Effector memory CD4-positive, alpha-beta T cell (primary cell): ENCODE measurements around the gene VSNL1.
"Not testable (repeated sequence)": the region's sequence is repeated elsewhere in the genome, so short reads cannot be mapped to it uniquely, and the experiment has no call there.

ENCODE experiments used
- DNase-seq, 3 donors: peaks; one replicate each; pipeline ENCODE4 v3.0.0-alpha.2; 2020
- H3K27ac ChIP-seq: 2 replicates; pipeline ENCODE4 v1.7.0; 2013; ENCODE audit warnings: mild to moderate bottlenecking, low read length, moderate library complexity; ENCODE audit not compliant: insufficient read depth, poor library complexity, severe bottlenecking
- H3K27me3 ChIP-seq: replicated peaks from 2 replicates; pipeline ENCODE4 v1.7.0; 2013; ENCODE audit warnings: mild to moderate bottlenecking, low read length; ENCODE audit not compliant: insufficient read depth, control insufficient read depth, poor library complexity, severe bottlenecking
- H3K36me3 ChIP-seq: 2 replicates; pipeline ENCODE4 v1.7.0; 2013; ENCODE audit warnings: mild to moderate bottlenecking, low read length, moderate library complexity; ENCODE audit not compliant: control insufficient read depth, insufficient read depth
- H3K4me1 ChIP-seq: 2 replicates; pipeline ENCODE4 v1.7.0; 2013; ENCODE audit warnings: low read length, mild to moderate bottlenecking; ENCODE audit not compliant: control insufficient read depth, insufficient read depth, poor library complexity, severe bottlenecking
- H3K4me3 ChIP-seq: 2 replicates; pipeline ENCODE4 v1.7.0; 2013; ENCODE audit warnings: low read length, low read depth, mild to moderate bottlenecking; ENCODE audit not compliant: insufficient read depth, poor library complexity, severe bottlenecking
- H3K9me3 ChIP-seq: 2 replicates; pipeline ENCODE4 v1.7.0; 2013; ENCODE audit warnings: mild to moderate bottlenecking, low read length, moderate library complexity; ENCODE audit not compliant: control insufficient read depth

Gene VSNL1

DNA sequence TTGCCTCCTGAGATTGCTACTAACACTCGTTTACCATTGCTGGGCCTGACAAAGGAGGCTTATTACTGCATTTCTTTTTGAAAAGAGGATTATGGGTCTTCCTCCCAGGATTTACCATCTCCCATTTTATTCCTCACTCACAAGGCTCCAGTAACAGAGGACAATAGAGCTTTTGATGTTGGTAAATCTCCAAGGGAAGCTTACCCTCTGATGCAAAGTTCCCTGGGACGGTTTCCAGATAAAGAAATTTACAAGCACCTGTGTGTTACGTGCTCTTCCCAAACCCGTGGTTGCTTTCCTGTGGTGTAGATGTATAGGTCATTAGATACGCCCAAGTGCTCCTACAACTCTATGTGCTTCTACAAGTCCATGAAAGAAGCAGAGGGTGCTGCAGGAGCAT lies 17.1 kb downstream of the VSNL1 start:
- H3K9me3 ChIP-seq: no peaks in the 10 kb centered on the region
- H3K27me3 ChIP-seq: no peaks in the 10 kb centered on the region
- no peak overlapping the region for H3K27ac ChIP-seq
- H3K36me3 ChIP-seq: no peaks in the 10 kb centered on the region
- no peak overlapping the region for H3K4me3 ChIP-seq
- no peak for DNase-seq
- no peaks in the 10 kb centered on the region for H3K4me1 ChIP-seq

GRCh38 chr2:17558053-17558452 lies 17.6 kb downstream of the VSNL1 start:
- Histone ChIP-seq H3K36me3 (no peaks in the 10 kb centered on the region), H3K27me3 (no peaks in the 10 kb centered on the region), H3K27ac (no peak overlapping the region), H3K4me1 (no peaks in the 10 kb centered on the region), H3K9me3 (no peaks in the 10 kb centered on the region), H3K4me3 (no peak overlapping the region)
- DNase-seq: no peak

GRCh38 chr2:17558878-17559277 lies 18.4 kb downstream of the VSNL1 start:
- DNase-seq: no peak
- no peaks in the 10 kb centered on the region for H3K36me3 ChIP-seq
- no peak overlapping the region for H3K27ac ChIP-seq
- no peaks in the 10 kb centered on the region for H3K4me1 ChIP-seq
- H3K9me3 ChIP-seq: no peaks in the 10 kb centered on the region
- no peak overlapping the region for H3K4me3 ChIP-seq
- no peaks in the 10 kb centered on the region for H3K27me3 ChIP-seq

- not testable (repeated sequence) for H3K9me3 ChIP-seq, H3K36me3 ChIP-seq, H3K27ac ChIP-seq, H3K4me1 ChIP-seq, H3K4me3 ChIP-seq, DNase-seq, H3K27me3 ChIP-seq
These were observed 25.2 kb downstream of the VSNL1 start for GRCh38 chr2:17565726-17566125.

GRCh38 chr2:17571681-17572080 lies 31.2 kb downstream of the VSNL1 start:
- H3K4me1 ChIP-seq: no peaks in the 10 kb centered on the region
- H3K27ac ChIP-seq: no peak overlapping the region
- no peaks in the 10 kb centered on the region for H3K36me3 ChIP-seq
- H3K4me3 ChIP-seq: no peak overlapping the region
- no peaks in the 10 kb centered on the region for H3K27me3 ChIP-seq
- no peak for DNase-seq
- no peaks in the 10 kb centered on the region for H3K9me3 ChIP-seq

- DNase-seq: no peak
- H3K27me3 ChIP-seq: no peaks in the 10 kb centered on the region
- H3K4me3 ChIP-seq: no peak overlapping the region
- H3K27ac ChIP-seq: no peak overlapping the region
- no peaks in the 10 kb centered on the region for H3K4me1 ChIP-seq
- H3K9me3 ChIP-seq: no peaks in the 10 kb centered on the region
- no peaks in the 10 kb centered on the region for H3K36me3 ChIP-seq
These were observed 32.7 kb downstream of the VSNL1 start for GRCh38 chr2:17573085-17573803.

- no peaks in the 10 kb centered on the region for H3K27me3 ChIP-seq
- H3K36me3 ChIP-seq: no peaks in the 10 kb centered on the region
- H3K9me3 ChIP-seq: no peaks in the 10 kb centered on the region
- H3K4me3 ChIP-seq: no peak overlapping the region
- no peaks in the 10 kb centered on the region for H3K4me1 ChIP-seq
- no peak overlapping the region for H3K27ac ChIP-seq
- no peak for DNase-seq
These were observed 33.3 kb downstream of the VSNL1 start for GRCh38 chr2:17573804-17574175.

DNA sequence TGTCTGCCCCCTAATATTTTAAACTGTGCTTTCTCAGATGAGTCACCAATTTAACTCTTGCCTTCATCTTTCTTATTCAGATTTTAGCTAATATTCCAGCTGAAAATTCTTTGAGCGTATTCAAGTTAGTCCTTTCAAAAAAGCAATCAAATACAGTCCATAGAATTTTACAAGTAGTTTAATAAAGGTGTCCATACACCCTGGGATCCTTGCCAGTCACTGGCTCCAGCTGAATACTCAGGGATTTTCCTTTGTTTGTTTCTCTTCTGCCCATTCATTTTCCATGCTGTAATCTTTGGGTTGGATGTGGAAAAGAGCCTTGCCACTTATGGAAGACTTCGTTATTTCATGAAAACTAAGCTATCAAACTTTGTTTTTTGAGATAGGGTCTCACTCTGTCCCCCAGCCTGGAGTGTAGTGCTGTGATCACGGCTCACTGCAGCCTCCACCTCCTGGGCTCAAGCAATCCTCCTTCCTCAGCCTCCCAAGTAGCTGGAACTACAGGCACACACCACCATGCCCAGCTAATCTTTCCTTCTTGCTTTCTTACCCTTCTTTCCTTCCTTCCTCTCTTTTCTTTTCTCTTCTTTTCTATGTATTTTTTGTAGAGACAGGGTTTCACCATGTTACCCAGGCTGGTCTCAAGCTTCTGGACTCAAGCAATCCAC lies 34.0 kb downstream of the VSNL1 start:
- no peaks in the 10 kb centered on the region for H3K4me1 ChIP-seq
- H3K27me3 ChIP-seq: no peaks in the 10 kb centered on the region
- H3K9me3 ChIP-seq: no peaks in the 10 kb centered on the region
- DNase-seq: no peak
- no peak overlapping the region for H3K4me3 ChIP-seq
- H3K36me3 ChIP-seq: no peaks in the 10 kb centered on the region
- H3K27ac ChIP-seq: no peak overlapping the region

- H3K4me1 ChIP-seq: no peaks in the 10 kb centered on the region
- H3K36me3 ChIP-seq: no peaks in the 10 kb centered on the region
- H3K27ac ChIP-seq: no peak overlapping the region
- no peak overlapping the region for H3K4me3 ChIP-seq
- no peaks in the 10 kb centered on the region for H3K9me3 ChIP-seq
- DNase-seq: no peak
- no peaks in the 10 kb centered on the region for H3K27me3 ChIP-seq
These were observed 36.3 kb downstream of the VSNL1 start for GRCh38 chr2:17576802-17577201.

DNA sequence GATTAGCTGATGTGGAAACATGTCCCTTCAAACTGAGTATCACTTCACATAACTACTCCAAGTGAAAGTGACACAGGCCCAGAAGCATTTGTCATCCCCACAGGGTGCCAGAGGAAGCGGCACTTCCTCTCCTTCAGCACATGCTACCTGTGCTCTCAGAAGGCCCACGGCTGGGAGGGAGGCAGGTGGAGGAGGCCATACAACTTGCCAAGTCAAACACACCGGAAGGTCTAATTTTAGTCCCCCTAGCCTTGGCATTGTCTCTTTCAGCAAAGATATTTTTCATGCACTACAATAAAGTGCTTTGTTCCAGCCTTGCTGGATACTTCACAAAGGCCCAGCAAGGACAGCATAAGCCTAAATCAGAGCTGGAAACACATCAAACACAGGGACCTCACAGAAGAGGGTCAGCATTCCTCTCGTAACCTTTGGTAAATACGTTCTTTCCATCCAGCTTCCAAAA lies 38.0 kb downstream of the VSNL1 start:
- no peaks in the 10 kb centered on the region for H3K4me1 ChIP-seq
- no peak for DNase-seq
- no peaks in the 10 kb centered on the region for H3K36me3 ChIP-seq
- H3K27me3 ChIP-seq: no peaks in the 10 kb centered on the region
- no peak overlapping the region for H3K4me3 ChIP-seq
- no peak overlapping the region for H3K27ac ChIP-seq
- H3K9me3 ChIP-seq: no peaks in the 10 kb centered on the region
